SKM-1 treated with dmso at 0.1 percent for 144 hours (cell line): ENCODE results near the gene CHRD.
A peak's percentile ranks its signal among the peaks of the same experiment; 100 is the strongest.
"Not testable (repeated sequence)": the region's sequence is repeated elsewhere in the genome, so short reads cannot be mapped to it uniquely, and the experiment has no call there.

Experiments used
- DNase-seq: peaks from one replicate; lab custom pipeline; 2025; ENCODE audit not compliant: unreplicated experiment; lab: John Stamatoyannopoulos, UW

CHRD gene

DNA sequence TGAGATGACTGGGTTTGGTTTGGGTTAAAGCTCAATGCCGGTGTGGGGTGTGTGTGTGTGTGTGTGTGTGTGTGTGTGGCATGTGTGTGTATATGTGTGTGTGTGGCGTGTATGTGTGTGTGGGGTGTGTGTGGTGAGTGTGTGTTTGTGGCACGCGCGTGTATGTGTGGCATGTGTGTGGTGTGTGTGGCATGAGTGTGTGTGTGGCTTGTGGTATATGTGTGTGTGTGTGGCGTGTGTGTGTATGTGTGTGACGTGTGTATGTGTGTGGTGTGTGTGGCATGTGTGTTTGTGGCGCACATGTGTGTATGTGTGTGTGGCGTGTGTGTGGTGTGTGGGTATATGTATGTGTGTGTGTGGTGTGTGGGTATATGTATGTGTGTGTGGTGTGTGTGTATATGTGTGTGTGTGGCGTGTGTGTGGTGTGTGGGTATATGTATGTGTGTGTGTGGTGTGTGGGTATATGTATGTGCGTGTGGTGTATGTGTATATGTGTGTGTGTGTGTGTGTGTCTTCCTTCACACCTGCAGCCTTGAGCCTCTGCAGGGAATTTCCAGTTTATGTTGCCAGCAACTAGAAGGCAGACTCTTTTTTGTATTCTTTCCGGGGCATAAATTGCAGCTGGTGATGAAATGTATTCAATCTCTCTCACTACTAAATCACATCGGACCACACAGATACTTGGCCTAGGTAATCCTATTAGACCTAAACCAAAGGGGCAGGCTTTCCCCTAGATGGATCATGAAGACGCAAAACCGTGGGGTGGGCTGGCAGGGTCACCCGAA lies 34.8 kb downstream of the CHRD start:
- DNase-seq, result no peak

DNA sequence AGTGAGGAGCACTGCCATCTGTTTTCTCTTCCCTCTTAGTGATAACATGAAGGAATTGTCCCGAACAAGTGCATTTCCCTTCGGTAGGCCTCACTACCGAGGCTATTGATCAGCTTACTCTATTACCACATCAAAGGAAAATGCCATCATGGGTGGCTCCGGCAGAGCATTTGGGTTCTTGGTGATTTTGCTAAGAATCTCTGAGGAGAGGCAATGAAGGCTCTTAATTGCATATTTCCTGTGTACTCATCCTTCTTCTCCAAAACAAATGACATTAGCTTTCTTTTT lies 35.3 kb downstream of the CHRD start:
- no peak for DNase-seq

DNA sequence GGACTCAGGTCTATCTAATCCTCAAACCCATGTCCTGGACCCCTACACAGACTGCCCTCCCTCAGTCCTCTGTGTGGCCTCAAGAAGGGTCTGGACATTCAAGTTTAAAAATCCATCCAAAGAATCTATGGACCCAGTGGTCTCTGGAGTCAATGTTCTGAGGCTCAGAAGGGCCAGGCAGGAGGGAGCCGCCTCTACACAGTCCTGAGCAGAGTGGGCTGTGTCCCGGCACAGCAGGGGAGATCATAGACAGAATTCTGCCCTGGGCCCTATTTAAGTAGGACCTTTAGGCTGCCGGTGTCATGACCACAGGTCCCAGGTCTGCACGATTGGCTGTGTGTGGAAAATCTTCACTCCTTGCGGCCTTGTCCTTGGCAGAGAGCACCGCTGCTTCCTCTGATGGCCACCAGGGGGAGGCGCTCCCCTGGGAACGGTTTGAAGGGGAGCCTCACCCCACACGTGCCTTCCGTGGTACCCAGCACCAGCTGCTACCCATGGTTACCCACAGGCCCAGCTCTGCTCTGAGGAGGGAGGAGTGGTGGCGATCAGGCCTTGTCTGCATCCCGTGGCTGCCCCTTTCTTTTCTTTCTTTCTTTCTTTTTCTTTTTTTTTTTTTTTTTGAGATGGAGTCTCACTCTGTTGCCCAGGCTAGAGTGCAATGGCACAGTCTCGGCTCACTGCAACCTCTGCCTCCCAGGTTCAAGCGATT lies 37.9 kb downstream of the CHRD start:
- peak; percentile 70 for DNase-seq

DNA sequence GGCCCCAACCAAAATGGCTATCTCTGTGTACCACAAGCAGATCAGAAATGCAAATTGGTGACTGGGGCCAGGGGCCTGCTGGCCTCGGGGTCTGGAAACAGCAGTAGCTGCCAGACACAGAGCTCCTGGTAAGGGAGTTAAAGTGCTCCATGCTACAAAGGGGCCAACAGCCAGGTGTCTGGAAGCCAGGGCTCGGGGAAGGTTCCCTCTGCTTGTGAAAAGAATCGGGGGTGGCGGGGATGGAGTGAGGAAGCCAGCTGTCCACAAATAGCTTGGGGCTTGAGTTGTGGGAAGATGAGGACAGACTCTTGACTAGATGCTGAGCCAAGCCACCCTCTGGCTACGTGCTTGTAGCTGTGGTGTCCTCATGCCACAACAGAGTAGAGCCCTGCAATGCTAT lies 39.3 kb downstream of the CHRD start:
- DNase-seq, result no peak

DNA sequence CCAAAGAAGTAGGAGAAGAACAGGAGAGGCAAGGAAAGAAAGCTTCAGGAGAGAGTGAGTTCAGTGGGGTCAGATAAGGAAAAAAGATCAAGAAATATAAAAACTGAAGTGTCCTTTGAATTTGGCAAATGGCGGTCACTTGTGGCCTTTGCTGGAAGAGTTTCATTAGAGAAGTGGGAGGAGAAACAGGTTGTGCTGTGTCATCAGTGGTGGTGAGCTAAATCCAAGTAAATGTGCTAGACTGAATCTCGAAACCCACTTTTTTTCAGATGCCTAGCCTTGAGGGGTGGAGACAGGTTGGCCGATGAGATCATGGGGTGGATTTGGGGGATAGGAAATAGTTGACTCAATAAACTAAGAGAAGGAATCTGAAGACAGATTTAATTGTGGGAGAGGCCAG lies 43.7 kb downstream of the CHRD start:
- no peak for DNase-seq

DNA sequence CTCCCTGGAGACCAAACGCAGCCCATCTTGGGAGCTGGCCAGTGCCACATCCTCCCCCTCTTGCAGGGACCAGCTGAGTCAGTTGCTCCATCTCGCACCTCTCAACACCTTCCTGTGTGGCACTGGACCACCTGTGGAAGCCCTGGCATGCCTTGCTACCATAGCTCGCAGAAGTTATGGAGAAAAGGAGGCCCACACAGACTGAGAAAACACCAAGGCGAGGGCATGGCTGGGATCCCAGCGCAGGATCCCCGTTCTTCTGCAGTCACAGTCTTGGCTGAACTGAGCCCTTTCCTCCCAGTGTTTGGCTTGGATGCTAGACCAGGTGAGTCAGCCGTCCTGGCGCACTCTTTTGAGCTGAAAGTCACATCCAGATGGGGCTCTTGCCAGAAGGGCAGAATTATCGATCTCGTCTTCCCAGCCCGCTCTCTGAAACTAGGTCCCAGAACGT lies 46.9 kb downstream of the CHRD start:
- DNase-seq, result no peak

- DNase-seq, result no peak
Observed at GRCh38 chr3:184428561-184429175, 48.8 kb downstream of the CHRD start.

GRCh38 chr3:184429786-184430185 lies 49.9 kb downstream of the CHRD start:
- DNase-seq, result no peak

DNA sequence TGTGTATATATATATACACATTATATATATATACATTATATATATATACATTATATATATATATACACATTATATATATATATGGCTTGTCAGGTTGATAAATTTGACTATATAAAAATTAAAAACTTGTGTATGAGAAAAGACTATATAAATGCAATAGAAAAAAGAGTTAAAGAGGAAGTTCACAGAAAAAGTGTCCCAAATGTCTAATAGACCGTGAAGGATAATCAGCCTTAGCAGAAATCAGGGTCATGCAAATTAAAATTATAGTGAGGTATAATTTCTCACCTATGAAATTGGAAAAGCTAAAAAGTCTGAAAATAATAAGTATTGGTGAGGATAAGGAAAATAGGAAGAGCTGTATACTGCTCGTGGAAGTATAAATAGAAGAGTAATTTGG lies 51.1 kb downstream of the CHRD start:
- no peak for DNase-seq

DNA sequence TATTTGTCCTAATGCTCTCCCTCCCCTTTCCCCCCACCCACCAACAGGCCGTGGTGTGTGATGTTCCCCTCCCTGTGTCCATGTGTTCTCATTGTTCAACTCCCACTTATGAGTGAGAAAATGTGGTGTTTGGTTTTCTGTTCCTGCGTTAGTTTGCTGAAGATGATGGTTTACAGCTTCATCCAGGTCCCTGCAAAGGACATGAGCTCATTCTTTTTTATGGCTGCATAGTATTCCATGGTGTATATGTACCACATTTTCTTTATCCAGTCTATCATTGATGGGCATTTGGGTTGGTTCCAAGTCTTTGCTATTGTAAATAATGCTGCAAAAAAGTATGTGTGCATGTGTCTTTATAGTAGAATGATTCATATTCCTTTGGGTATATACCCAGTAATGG lies 53.3 kb downstream of the CHRD start:
- DNase-seq, result not testable (repeated sequence)

DNA sequence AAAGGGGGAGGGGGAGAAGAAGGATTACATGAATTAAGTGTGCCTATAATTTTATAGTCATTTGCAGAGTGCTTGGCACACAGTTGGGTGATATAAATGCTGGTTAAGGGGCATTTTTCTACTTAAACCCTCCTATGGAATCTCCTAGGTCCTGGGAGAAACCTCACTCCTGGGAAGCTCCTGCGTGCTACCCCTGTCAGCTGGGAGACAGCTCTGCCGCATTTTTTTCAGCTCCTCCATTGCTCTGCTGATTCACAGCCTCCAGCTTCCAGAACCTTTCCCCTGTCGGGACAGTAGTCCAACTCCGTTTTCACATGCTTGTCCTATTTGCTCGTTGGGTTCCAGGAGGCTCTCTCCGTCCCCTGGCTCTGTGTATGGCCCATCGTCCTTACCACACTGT lies 59.2 kb downstream of the CHRD start:
- DNase-seq, result no peak
